AG09309 (cell line): ENCODE measurements around the gene MAP2K2.
"Not testable (repeated sequence)": the region's sequence is repeated elsewhere in the genome, so short reads cannot be mapped to it uniquely, and the experiment has no call there.

Source experiments
- DNase-seq: peaks from one replicate; pipeline ENCODE4 v3.0.0-alpha.2; 2010; ENCODE audit warnings: low read depth
- H3K4me3 ChIP-seq: 2 replicates; pipeline ENCODE4 v1.5.1; 2011; ENCODE audit warnings: mild to moderate bottlenecking, low read depth, low read length, moderate library complexity; ENCODE audit not compliant: control insufficient read depth
- TF ChIP-seq, protein P1 (sequence below): IDR thresholded peaks from 2 replicates; pipeline ENCODE4 v1.5.1; 2011; ENCODE audit warnings: mild to moderate bottlenecking, low read depth, low read length, inconsistent platforms; ENCODE audit not compliant: insufficient read depth, control insufficient read depth; ENCODE audit errors: missing control alignments

The MAP2K2 gene

DNA sequence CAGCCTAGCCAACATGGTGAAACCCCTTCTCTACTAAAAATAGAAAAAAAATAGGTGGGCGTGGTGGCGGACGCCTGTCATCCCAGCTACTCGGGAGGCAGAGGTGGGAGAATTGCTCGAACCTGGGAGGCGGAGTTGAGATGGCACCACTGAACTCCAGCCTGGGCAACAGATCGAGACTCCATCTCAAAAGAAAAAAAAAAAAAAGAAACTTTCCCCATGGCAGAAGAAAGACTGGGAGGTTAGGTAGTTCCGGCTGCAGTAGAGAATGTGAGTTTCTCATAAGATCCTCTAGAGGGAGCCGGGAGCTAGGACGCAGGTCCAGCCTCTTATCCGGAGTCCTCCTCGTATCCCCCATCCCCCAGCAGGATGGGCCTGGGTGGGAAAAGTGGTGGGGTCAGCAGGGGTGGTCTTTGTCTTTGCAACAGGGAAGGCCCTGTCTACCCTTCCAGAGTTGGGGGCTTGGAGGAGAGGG lies 16.4 kb upstream of the MAP2K2 start:
- no peak for DNase-seq
- no peak overlapping the region for H3K4me3 ChIP-seq
- TF ChIP-seq, protein P1, sequence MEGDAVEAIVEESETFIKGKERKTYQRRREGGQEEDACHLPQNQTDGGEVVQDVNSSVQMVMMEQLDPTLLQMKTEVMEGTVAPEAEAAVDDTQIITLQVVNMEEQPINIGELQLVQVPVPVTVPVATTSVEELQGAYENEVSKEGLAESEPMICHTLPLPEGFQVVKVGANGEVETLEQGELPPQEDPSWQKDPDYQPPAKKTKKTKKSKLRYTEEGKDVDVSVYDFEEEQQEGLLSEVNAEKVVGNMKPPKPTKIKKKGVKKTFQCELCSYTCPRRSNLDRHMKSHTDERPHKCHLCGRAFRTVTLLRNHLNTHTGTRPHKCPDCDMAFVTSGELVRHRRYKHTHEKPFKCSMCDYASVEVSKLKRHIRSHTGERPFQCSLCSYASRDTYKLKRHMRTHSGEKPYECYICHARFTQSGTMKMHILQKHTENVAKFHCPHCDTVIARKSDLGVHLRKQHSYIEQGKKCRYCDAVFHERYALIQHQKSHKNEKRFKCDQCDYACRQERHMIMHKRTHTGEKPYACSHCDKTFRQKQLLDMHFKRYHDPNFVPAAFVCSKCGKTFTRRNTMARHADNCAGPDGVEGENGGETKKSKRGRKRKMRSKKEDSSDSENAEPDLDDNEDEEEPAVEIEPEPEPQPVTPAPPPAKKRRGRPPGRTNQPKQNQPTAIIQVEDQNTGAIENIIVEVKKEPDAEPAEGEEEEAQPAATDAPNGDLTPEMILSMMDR: peak; percentile 76

DNA sequence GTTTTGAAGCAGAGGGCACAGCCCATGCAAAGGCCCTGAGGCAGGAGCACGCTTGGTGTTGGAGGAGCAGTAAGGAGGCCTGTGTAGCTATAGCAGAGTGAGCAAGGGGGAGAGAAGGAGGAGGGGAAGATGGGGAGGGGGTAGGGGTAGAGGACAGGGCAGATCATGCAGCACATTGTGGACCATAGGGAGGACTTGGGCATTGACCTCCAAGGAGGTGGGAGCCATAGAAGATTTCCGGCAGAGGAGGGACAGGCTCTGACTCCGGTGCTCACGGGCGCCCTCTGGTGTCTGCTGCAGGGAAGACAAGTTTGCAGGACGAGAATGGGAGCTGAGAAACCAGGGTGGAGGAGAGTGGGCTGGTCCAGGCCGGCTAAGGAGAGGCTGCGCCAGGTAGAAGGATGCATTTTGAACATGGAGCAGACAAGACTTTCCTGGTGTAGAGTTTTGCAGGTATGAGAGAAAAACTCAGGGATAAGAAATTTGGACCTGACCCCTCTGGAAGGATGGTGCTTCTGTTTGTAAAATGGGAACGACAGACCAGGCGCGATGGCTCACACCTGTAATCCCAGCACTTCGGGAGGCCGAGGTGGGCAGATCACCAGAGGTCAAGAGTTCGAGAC lies 15.8 kb upstream of the MAP2K2 start:
- no peak overlapping the region for H3K4me3 ChIP-seq
- DNase-seq: no peak
- TF ChIP-seq, protein P1: peak; percentile 79

DNA sequence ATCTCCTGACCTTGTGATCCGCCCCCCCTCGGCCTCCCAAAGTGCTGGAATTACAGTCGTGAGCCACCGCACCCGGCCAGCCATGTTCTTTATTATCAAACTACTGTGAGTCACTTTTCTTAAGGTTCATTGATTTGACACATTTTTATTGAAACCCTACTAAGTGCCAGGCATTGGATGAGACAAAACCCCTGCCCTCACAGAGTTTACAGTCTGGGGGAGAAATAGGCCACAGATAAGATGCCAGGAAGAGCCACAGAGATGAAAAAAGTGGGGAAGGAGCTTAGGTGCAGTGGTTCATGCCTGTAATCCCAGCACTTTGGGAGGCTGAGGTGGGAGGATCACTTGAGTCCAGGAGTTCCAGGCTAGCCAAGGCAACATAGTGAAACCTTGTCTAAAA lies 14.5 kb upstream of the MAP2K2 start:
- no peak for DNase-seq
- TF ChIP-seq, protein P1: no peak
- H3K4me3 ChIP-seq: no peak overlapping the region

DNA sequence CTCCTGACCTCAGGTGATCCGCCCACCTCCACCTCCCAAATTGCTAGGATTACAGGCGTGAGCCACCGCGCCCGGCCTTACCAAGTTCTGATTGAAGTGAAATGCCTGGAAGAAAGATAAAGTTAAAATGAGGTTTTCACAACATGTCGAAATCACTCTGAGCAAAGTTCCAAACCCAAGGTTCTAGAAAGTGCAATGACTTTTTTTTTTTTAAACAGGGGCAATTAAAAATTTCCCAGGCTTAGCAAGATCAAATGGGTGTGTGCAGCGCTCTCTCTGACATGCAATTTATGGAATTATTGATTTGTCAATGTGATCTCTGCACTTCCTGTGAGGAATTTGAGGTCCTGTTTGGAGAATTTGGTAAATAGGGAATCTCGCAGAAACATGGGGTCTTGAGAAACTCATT lies 12.8 kb upstream of the MAP2K2 start:
- no peak for DNase-seq
- TF ChIP-seq, protein P1: no peak

GRCh38 chr19:4135386-4135785 lies 11.5 kb upstream of the MAP2K2 start:
- not testable (repeated sequence) for DNase-seq, H3K4me3 ChIP-seq

More for the DNA sequence above, 12.8 kb upstream of the MAP2K2 start:
- H3K4me3 ChIP-seq: no peak overlapping the region

- DNase-seq: no peak
- TF ChIP-seq, protein P1: no peak
- H3K4me3 ChIP-seq: no peak overlapping the region
These were observed 10.4 kb upstream of the MAP2K2 start for GRCh38 chr19:4134351-4134750.

GRCh38 chr19:4130744-4131438 lies 7.0 kb upstream of the MAP2K2 start:
- TF ChIP-seq, protein P1: no peak
- H3K4me3 ChIP-seq: no peak overlapping the region
- no peak for DNase-seq

DNA sequence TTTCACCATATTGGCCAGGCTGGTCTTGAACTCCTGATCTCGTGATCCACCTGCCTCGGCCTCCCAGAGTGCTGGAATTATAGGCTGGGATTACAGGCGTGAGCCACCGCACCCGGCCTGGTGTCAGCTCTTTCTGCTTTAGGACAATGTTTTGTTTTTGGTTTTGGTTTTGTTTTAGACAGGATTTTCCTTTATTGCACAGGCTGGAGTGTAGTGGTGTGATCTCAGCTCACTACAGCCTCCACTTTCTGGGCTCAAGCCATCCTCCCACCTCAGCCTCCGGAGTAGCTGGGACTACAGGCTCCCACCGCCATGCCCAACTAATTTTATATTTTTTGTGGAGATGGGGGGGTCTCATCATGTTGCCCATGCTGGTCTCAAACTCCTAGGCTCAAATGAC lies 5.1 kb upstream of the MAP2K2 start:
- not testable (repeated sequence) for H3K4me3 ChIP-seq, DNase-seq

- DNase-seq, H3K4me3 ChIP-seq: not testable (repeated sequence)
These were observed 3.4 kb upstream of the MAP2K2 start for GRCh38 chr19:4127322-4127721.
